HUES64 (cell line): Measurements from ENCODE around the gene MRPL28.
"Not testable (repeated sequence)": the region's sequence is repeated elsewhere in the genome, so short reads cannot be mapped to it uniquely, and the experiment has no call there.

Experiments used
- H3K27ac ChIP-seq: 2 replicates; pipeline ENCODE4 v1.7.0; 2013; ENCODE audit warnings: low read depth, low read length, inconsistent platforms
- H3K27me3 ChIP-seq: 2 replicates; pipeline ENCODE4 v1.6.1; 2013; ENCODE audit warnings: mild to moderate bottlenecking, low read length; ENCODE audit not compliant: insufficient read depth
- H3K36me3 ChIP-seq: 2 replicates; pipeline ENCODE4 v1.6.1; 2013; ENCODE audit warnings: mild to moderate bottlenecking, low read length; ENCODE audit not compliant: insufficient read depth
- H3K4me1 ChIP-seq: 2 replicates; pipeline ENCODE4 v1.6.1; 2013; ENCODE audit warnings: mild to moderate bottlenecking, low read length, moderate library complexity; ENCODE audit not compliant: insufficient read depth
- H3K4me3 ChIP-seq: 2 replicates; pipeline ENCODE4 v1.5.1; 2013; ENCODE audit warnings: mild to moderate bottlenecking, low read length, moderate library complexity
- H3K9ac ChIP-seq: 2 replicates; pipeline ENCODE4 v1.6.1; 2013; ENCODE audit warnings: mild to moderate bottlenecking, low read depth, low read length
- H3K9me3 ChIP-seq: 2 replicates; pipeline ENCODE4 v1.6.1; 2013; ENCODE audit warnings: low read depth, low read length; ENCODE audit not compliant: insufficient read depth
- WGBS: fragments of 150-250, 120-280 bp; methylation state at CpG from one replicate; pipeline ENCODE4 v1.1.7; 2013; ENCODE audit warnings: missing lambda C conversion rate; 5-methylcytosine and 5-hydroxymethylcytosine counted together

The MRPL28 gene

DNA sequence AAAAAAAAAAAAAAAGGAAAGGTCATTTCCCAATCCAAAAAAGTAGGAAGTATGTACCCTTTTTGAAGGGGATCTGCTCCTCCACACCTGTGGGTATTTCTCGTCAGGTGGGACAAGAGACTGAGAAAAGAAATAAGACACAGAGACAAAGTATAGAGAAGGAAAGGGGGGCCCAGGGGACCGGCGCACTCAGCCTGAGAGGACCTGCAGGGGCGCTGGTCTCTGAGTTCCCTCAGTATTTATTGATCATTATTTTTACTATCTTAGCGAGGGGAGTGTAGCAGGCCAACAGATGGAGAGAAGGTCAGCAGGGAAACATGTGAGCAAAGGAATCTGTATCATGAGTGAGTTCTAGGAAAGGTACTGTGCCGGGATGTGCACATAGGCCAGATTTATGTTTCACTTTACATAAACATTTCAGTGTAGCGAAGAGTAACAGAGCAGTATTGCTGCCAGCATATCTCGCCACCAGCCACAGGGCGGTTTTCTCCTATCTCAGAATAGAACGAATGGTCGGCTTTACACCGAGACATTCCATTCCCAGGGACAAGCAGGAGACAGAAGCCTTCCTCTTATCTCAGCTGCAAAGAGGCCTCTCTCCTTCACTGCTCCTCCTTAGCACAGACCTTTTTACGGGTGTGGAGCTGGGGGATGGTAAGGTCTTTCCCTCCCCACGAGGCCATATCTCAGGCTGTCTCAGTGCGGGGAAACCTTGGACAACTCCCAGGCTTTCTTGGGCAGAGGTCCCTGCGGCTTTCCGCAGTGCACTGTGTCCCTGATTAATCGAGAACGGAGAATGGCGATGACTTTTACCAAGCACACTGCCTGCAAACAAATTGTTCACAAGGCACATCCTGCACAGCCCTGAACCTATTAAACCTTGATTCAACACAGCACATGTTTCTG is 17.7 kb upstream of the MRPL28 start:
- H3K27ac ChIP-seq, H3K9me3 ChIP-seq, H3K4me3 ChIP-seq, H3K27me3 ChIP-seq, H3K9ac ChIP-seq, H3K36me3 ChIP-seq: not testable (repeated sequence)
- peaks cover 11% of the 10 kb centered on the region for H3K4me1 ChIP-seq
- WGBS, result 84% methylated on average over 18 of the region's 20 CpGs

DNA sequence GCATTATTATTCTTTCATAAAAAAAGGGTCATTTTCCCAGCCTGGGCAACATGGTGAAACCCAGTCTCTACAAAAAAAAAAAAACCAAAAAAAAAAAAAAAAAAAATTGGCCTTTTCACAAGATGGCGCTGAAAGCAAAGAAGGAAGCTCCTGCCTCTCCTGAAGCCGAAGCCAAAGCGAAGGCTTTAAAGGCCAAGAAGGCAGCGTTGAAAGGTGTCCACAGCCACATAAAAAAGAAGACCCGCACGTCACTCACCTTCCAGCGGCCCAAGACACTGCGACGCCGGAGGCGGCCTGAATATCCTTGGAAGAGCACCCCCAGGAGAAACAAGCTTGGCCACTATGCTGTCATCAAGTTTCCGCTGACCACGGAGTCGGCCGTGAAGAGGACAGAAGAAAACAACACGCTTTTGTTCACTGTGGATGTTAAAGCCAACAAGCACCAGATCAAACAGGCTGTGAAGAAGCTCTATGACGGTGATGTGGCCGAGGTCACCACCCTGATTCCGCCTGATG is 16.4 kb upstream of the MRPL28 start:
- WGBS, result 87% methylated on average over 19 of the region's 19 CpGs
- Histone ChIP-seq H3K36me3 (no peaks in the 10 kb centered on the region), H3K27ac (no peak overlapping the region), H3K4me3 (no peak overlapping the region), H3K9ac (no peak overlapping the region), H3K9me3 (no peaks in the 10 kb centered on the region), H3K4me1 (peaks cover 12% of the 10 kb centered on the region), H3K27me3 (peaks cover 16% of the 10 kb centered on the region; the same call in 1 of the 2 replicates)

DNA sequence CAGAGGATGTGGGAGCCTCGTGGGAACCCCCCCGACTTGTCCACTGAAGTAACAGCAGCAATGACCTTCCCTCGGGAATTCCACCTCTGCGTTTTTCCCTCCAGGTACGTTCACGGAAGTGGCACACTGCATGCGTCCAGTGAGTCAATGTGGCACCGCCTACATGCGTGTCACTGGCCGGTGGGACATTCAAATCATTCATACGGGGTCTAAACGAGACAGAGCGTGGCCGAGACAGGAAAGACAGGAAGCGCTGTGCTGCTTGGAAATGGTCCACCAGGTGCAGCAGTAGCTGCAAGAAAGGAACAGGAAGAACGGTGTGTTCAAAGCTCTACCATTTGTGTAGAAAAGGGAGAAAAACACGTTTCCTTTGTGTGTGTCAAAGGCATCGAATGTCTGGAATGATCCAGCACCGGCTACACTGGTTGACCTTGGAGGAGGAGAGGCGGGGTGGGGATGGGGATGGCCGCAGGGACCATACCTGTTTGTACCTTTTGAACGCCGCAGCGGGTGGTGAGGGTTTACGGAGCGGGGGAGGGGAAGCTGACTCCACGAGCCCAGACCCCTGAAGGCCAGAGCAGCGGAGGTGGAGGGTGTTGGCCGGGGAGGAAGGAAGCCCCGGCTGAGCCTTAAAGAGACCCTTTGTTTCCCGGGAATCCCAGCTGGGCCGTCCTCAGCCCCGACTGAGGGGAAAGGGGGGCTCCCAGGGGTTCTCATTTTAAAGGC is 13.2 kb upstream of the MRPL28 start:
- Histone ChIP-seq H3K9me3 (no peaks in the 10 kb centered on the region), H3K9ac (peak overlapping the region; percentile 40), H3K27ac (peak overlapping the region; percentile 90), H3K4me3 (peak overlapping the region; percentile 83), H3K36me3 (no peaks in the 10 kb centered on the region), H3K27me3 (peaks cover 16% of the 10 kb centered on the region; the same call in 1 of the 2 replicates), H3K4me1 (peaks cover 18% of the 10 kb centered on the region)
- WGBS, result 2% methylated on average over 33 of the region's 33 CpGs

DNA sequence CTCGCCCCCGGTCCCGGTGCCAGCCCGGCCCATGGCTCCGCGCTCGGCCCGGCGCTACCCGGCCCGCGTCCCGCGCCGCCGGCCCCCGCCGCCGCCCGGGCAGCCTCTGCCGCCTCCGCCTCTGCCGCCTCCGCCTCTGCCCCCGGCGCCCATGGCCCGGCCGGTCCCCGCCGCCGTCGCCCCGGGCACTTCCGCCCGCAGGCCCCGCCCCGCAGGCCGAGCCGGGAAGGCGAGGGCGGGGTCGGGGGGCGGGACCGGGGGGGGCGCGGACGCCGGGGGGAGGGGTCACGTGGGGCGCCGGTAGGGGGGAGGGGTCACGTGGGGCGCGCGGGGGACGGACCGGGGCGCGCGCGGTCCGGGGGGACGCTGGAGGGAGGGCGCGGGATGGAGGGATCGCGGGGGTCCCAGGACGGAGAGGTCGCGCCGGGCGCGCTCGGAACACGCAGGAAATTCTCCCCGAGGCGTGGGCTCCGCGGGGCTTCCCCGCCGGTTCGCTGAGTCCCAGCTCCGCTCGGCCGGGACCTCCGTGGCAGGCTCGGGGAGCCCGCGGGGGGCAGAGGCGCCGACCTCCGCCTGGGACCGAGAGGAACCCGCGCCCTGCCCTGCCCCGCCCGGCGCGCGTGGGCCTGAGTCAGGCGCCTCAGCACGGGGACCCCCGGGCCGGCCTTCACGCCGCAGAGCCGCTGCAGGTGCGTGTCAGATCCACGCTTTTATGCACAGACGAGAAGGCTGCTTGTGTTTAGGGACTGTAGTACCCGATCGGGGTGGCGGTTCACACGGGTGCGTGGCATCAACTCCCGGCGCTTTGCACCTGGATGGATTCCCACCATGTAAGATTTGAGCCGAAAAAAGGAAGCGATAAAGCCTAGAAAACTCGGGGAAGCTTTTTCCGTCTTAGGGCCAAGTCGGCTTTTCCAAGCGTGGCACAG is 11.7 kb upstream of the MRPL28 start, which contains the start of gene PGAP6:
Gene PGAP6, minus strand, starts transcription at position 190 of the 929 bp plus-strand sequence. Its CDS starts 157 bp downstream, at position 33.
- Histone ChIP-seq H3K27me3 (peaks cover 16% of the 10 kb centered on the region; the same call in 1 of the 2 replicates), H3K4me1 (peaks cover 18% of the 10 kb centered on the region), H3K9me3 (no peaks in the 10 kb centered on the region), H3K4me3 (peak within 1 kb of the TSS; percentile 90), H3K27ac (peak within 1 kb of the TSS; percentile 90), H3K9ac (peak within 1 kb of the TSS; percentile 77), H3K36me3 (peaks cover 5% of the 10 kb centered on the region)
- under 1% methylated on average over 104 of the region's 123 CpGs for WGBS

DNA sequence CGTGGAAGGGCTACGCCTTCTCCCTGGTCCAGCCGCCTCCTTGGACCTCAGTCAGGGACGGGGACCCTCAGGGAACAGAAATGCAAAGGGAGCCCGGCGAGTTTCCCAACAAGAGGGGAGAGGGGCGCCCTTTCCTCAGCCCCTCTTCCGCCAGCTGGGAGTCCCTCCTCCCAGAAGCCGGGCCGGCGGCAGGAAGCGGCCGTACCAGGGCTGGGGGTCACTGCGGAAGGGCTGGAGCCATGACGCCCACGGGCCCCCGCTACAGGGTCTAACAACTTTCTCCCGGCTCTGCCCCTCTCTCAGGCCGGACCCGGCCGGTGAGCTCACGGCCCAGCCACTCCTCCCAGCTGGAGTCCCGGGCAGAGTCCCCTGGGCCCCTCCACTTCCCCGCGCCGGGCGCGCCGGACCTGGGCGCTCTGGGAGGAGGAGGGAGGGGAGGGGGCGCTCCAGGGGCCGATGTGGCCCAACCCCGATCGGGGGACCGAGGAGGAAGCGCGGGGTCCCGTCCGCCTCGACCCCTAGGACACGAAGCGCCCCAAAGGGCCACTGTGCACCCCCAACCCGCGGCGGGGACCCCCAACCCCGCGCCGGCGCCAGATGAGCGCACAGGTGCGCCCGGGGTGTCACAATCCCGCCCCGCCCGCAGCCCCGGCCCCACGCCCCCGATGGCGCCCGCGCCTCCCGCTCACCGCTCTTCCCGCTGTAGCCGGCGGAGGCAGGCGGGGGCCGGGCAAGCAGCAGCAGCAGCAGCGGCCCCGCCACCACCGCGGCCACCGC is 10.9 kb upstream of the MRPL28 start:
- Histone ChIP-seq H3K27me3 (peaks cover 16% of the 10 kb centered on the region; the same call in 1 of the 2 replicates), H3K9me3 (no peaks in the 10 kb centered on the region), H3K4me1 (peaks cover 18% of the 10 kb centered on the region), H3K9ac (peak overlapping the region; percentile 66), H3K36me3 (peaks cover 14% of the 10 kb centered on the region), H3K4me3 (peak overlapping the region; percentile 90), H3K27ac (peak overlapping the region; percentile 71; the same call in 1 of the 2 replicates)
- under 1% methylated on average over 73 of the region's 73 CpGs for WGBS

DNA sequence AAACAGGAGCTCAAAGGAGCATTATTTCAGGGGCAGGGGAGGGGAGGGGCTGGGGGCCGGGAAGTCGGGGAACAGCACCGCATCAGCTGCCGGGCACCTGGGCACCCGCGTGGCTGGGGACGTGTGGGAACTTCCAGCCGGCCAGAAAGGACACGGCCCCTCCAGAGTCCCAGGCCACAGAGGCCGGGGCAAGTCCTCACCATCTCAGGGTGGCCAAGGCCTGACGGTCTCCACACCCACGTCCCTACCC is 10.3 kb upstream of the MRPL28 start:
- Histone ChIP-seq H3K27ac (peak overlapping the region; percentile 71; the same call in 1 of the 2 replicates), H3K27me3 (peaks cover 16% of the 10 kb centered on the region; the same call in 1 of the 2 replicates), H3K4me3 (peak overlapping the region; percentile 90), H3K9me3 (no peaks in the 10 kb centered on the region), H3K4me1 (peaks cover 18% of the 10 kb centered on the region), H3K9ac (peak overlapping the region; percentile 66), H3K36me3 (peaks cover 19% of the 10 kb centered on the region)
- WGBS, result 7% methylated on average over 12 of the region's 12 CpGs

DNA sequence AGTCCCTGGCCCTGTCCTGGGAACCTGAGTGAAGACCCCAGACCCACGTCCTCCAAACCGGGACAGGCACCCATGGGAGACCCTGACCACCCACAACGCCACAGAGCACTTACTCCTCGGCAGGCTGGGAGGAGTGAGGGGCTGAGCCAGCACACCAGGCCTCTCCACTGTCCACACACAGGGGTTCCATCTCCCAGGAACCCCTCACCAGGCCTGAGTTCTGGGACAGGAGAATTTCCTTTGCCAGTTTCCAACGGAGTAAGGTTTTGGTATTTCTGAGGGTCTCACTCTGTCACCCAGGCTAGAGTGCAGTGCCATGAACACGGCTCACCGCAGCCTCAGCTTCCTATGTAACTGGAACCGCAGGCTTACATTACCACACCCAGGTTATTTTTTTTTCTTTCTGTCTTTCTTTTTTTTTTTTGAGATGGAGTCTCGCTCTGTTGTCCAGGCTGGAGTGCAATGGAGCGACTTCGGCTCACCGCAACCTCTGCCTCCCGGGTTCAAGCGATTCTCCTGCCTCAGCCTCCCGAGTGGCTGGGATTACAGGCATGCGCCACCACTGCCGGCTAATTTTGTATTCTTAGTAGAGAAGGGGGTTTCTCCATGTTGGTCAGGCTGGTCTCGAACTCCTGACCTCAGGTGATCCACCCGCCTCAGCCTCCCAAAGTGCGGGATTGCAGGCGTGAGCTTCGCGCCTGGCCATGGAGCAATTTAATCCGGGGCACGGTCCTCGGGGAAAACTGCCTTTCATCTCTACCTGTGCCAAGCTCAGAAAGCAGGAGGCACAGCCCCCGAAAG is 9.8 kb upstream of the MRPL28 start:
- Histone ChIP-seq H3K36me3 (peaks cover 21% of the 10 kb centered on the region), H3K4me1 (peaks cover 18% of the 10 kb centered on the region), H3K9me3 (no peaks in the 10 kb centered on the region), H3K27ac (peak overlapping the region; percentile 25; the same call in 1 of the 2 replicates), H3K9ac (peak overlapping the region; percentile 30; the same call in 1 of the 2 replicates), H3K4me3 (peak overlapping the region; percentile 90), H3K27me3 (peaks cover 16% of the 10 kb centered on the region; the same call in 1 of the 2 replicates)
- 79% methylated on average over 27 of the region's 27 CpGs for WGBS

DNA sequence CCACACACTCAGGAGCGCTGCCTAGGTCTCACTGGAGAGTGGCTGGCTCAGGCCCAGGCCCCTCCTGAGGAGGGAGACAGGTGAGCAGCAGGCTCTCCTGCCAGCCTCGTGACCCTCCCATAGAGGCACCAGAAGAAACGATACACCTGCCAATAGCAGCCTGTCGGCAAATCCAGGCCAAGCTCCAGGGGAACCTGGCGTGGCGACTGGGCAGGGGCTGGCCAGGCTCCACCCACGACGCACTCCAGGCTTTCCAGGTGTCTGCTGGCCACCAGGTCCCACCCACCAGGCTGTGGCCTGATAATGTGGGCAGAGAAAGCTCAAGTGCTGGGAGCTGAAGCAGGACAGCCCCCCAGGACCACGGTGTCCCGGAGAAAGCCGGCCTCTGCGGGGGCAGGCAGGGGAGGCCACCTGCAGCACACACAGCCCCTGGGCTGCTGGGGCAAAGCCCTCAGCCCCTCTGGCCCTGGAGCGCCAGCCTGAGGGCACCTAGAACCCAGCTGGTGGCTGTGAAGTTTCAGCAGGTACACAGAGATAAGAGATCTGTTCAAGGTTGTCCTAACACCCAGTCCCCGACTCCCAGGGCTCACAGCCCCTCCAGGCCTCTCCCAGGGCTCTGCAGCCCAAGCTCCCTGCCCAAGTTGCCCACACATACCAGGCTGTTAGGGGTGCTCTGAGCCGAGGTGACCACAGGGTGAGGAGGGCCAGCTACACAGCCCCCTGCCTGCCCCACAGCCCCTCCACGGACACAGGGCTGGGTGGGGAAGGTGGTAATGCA is 9.0 kb upstream of the MRPL28 start:
- Histone ChIP-seq H3K4me3 (peak overlapping the region; percentile 90), H3K36me3 (peaks cover 29% of the 10 kb centered on the region), H3K9ac (peak overlapping the region; percentile 30; the same call in 1 of the 2 replicates), H3K27ac (peak overlapping the region; percentile 25), H3K27me3 (peaks cover 16% of the 10 kb centered on the region; the same call in 1 of the 2 replicates), H3K9me3 (no peaks in the 10 kb centered on the region), H3K4me1 (peaks cover 18% of the 10 kb centered on the region)
- WGBS, result 60% methylated on average over 16 of the region's 16 CpGs

DNA sequence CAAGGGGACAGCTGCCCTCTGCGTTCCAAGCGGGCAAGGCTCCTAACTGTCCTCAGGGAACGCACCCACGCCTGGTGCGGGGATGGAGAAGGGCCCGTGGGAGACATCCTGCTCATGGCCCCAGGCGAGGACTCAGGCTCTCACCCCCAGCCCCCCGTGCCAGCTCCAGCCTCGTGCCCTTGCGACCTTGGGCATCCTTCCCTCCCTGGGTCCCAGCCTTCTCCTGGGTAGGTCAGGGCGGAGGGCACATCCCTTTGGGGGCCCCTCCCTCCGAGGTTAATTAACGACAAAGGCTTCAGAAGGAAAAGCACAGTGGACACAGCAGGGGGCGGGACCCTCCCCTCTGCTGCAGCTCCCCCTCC is 8.5 kb upstream of the MRPL28 start:
- no peaks in the 10 kb centered on the region for H3K9me3 ChIP-seq
- peaks cover 35% of the 10 kb centered on the region for H3K36me3 ChIP-seq
- H3K4me1 ChIP-seq, result peaks cover 13% of the 10 kb centered on the region
- peaks cover 16% of the 10 kb centered on the region; the same call in 1 of the 2 replicates for H3K27me3 ChIP-seq
- H3K9ac ChIP-seq, result no peak overlapping the region
- no peak overlapping the region; the same call in 1 of the 2 replicates for H3K27ac ChIP-seq
- H3K4me3 ChIP-seq, result no peak overlapping the region
- 76% methylated on average over 14 of the region's 14 CpGs for WGBS
